Fibroblast of skin of left quadriceps (primary cell): ENCODE data around the gene GTF3C4.

Source experiments
- DNase-seq, 2 experiments: peaks; one replicate each; pipeline ENCODE4 v3.0.0-alpha.2; 2013; ENCODE audit warnings: low read depth in 2 of 2

Gene GTF3C4

GRCh38 chr9:132730054-132731033 lies 60.1 kb downstream of the GTF3C4 start:
- DNase-seq: no peak

- no peak for DNase-seq
These were observed 61.0 kb downstream of the GTF3C4 start for GRCh38 chr9:132731230-132731629.

DNA sequence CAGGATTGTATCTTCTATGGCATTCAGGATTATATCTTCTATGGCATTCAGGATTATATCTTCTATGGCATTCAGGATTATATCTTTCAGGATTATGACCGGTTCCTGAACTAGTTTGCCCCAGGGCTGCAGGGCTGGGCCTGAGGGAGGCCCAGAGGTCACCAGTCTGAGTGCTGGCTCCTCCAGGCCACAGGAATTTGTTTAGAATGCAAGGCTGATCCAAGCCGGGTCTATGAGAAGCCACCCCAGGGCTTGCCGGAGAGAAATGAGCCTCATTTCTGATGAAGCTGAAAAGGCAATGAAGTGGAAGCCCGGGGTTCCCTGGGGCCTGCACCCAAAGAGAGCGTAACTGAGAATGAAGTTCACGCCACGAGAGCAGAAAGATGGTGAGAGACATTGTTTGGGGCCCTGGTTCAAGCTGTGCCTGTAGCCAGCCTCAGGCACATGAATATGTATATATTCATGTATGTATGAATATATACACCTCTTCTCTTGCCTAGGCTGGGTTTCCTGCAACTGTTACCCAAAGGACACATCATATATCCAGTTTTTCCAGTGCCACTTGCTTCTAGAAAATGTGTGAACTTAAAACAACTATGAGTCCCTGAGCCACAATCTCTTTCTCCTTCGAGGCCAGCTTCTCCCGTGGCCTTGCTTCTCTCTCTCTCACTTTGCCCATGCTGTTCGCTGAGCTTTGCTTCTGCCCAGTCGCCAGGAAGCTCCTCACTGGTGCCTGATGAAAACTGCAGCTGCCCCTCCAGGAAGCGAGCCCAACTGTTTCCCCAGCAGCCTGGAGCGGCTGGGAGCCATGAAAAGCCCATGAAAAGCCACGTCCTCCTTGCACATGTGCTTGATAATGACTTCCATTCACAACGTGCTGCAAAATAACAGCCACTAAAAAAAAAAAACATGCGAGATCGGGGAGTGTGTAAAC lies 62.3 kb downstream of the GTF3C4 start:
- DNase-seq: no peak

GRCh38 chr9:132733260-132733815 lies 63.1 kb downstream of the GTF3C4 start:
- peak in 1 of 2 experiments; percentile 1 for DNase-seq

DNA sequence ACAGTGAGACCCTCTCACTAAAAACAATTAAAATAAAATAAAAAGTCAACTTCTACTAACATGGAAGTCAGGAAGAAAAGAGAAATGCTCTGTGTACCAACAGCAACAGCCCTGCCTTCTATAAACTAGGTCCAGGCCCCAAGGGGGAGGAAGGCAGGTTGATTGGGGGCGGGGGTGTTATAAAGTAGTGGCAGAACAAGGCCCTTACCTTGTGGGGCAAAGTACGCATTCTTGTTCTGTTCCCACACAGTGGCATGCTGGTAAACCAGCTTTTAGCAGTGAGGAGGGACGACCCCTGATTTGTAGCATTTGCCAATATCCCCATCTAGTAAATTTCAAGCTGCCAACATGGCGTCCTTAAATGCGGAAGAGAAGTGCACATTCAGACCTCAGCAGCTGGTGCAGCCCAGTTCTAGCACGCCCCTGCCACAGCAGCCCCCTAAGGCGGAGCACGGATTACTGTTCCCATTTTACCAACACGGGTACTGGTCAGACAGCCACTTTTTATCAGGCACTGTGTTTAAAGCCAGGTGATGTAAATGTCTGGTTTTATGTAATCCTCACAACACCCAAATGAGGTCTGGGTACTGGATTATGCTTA lies 69.5 kb downstream of the GTF3C4 start:
- DNase-seq: no peak

GRCh38 chr9:132740526-132741309 lies 70.5 kb downstream of the GTF3C4 start:
- DNase-seq: no peak

GRCh38 chr9:132742821-132743311 lies 72.6 kb downstream of the GTF3C4 start:
- DNase-seq: no peak

GRCh38 chr9:132743931-132744479 lies 73.7 kb downstream of the GTF3C4 start:
- no peak for DNase-seq
